ENCODE measurements around the gene HNRNPH1.

The HNRNPH1 gene

GRCh38 chr5:179610903-179611265 is 12.6 kb downstream of the HNRNPH1 start:
- Histone ChIP-seq H3K27ac (ENCODE audit: low read depth, low read length) (no peak overlapping the region), H3K36me3 (ENCODE audit: insufficient read depth, low read length) (peaks cover 35% of the 10 kb centered on the region), H3K4me3 (ENCODE audit: low read depth, low read length) (no peak overlapping the region), H3K27me3 (ENCODE audit: insufficient read depth, low read length) (no peaks in the 10 kb centered on the region), H3K4me1 (ENCODE audit: control insufficient read depth, insufficient read depth, low read length, unreplicated experiment) (peaks cover 5% of the 10 kb centered on the region), H3K79me2 (ENCODE audit: control insufficient read depth, insufficient read depth, low read length, unreplicated experiment) (peaks cover 15% of the 10 kb centered on the region), H2AFZ (ENCODE audit: low read length, unreplicated experiment) (no peak overlapping the region)

GRCh38 chr5:179610109-179610902 is 13.2 kb downstream of the HNRNPH1 start:
- H3K4me1 ChIP-seq (ENCODE audit: control insufficient read depth, insufficient read depth, low read length, unreplicated experiment), result no peaks in the 10 kb centered on the region
- H3K79me2 ChIP-seq (ENCODE audit: control insufficient read depth, insufficient read depth, low read length, unreplicated experiment), result peaks cover 9% of the 10 kb centered on the region
- no peak overlapping the region for H2AFZ ChIP-seq (ENCODE audit: low read length, unreplicated experiment)
- no peaks in the 10 kb centered on the region for H3K27me3 ChIP-seq (ENCODE audit: insufficient read depth, low read length)
- no peak overlapping the region for H3K27ac ChIP-seq (ENCODE audit: low read depth, low read length)
- H3K36me3 ChIP-seq (ENCODE audit: insufficient read depth, low read length), result peaks cover 29% of the 10 kb centered on the region
- H3K4me3 ChIP-seq (ENCODE audit: low read depth, low read length), result no peak overlapping the region

GRCh38 chr5:179609834-179610108 is 13.7 kb downstream of the HNRNPH1 start:
- Histone ChIP-seq H2AFZ (ENCODE audit: low read length, unreplicated experiment) (no peak overlapping the region), H3K27me3 (ENCODE audit: insufficient read depth, low read length) (no peaks in the 10 kb centered on the region), H3K4me3 (ENCODE audit: low read depth, low read length) (no peak overlapping the region), H3K79me2 (ENCODE audit: control insufficient read depth, insufficient read depth, low read length, unreplicated experiment) (peaks cover 4% of the 10 kb centered on the region), H3K36me3 (ENCODE audit: insufficient read depth, low read length) (peaks cover 24% of the 10 kb centered on the region), H3K4me1 (ENCODE audit: control insufficient read depth, insufficient read depth, low read length, unreplicated experiment) (no peaks in the 10 kb centered on the region), H3K27ac (ENCODE audit: low read depth, low read length) (no peak overlapping the region)

GRCh38 chr5:179608131-179608581 is 15.3 kb downstream of the HNRNPH1 start:
- no peak overlapping the region for H2AFZ ChIP-seq (ENCODE audit: low read length, unreplicated experiment)
- H3K4me1 ChIP-seq (ENCODE audit: control insufficient read depth, insufficient read depth, low read length, unreplicated experiment), result no peaks in the 10 kb centered on the region
- H3K27me3 ChIP-seq (ENCODE audit: insufficient read depth, low read length), result no peaks in the 10 kb centered on the region
- H3K79me2 ChIP-seq (ENCODE audit: control insufficient read depth, insufficient read depth, low read length, unreplicated experiment), result peaks cover 1% of the 10 kb centered on the region
- H3K36me3 ChIP-seq (ENCODE audit: insufficient read depth, low read length), result peaks cover 12% of the 10 kb centered on the region; the same call in 1 of the 2 replicates
- no peak overlapping the region for H3K4me3 ChIP-seq (ENCODE audit: low read depth, low read length)
- H3K27ac ChIP-seq (ENCODE audit: low read depth, low read length), result no peak overlapping the region

GRCh38 chr5:179607160-179607931 is 16.1 kb downstream of the HNRNPH1 start:
- Histone ChIP-seq H3K27me3 (ENCODE audit: insufficient read depth, low read length) (no peaks in the 10 kb centered on the region), H3K79me2 (ENCODE audit: control insufficient read depth, insufficient read depth, low read length, unreplicated experiment) (no peaks in the 10 kb centered on the region), H3K4me3 (ENCODE audit: low read depth, low read length) (no peak overlapping the region), H2AFZ (ENCODE audit: low read length, unreplicated experiment) (no peak overlapping the region), H3K4me1 (ENCODE audit: control insufficient read depth, insufficient read depth, low read length, unreplicated experiment) (no peaks in the 10 kb centered on the region), H3K27ac (ENCODE audit: low read depth, low read length) (no peak overlapping the region), H3K36me3 (ENCODE audit: insufficient read depth, low read length) (peaks cover 8% of the 10 kb centered on the region; the same call in 1 of the 2 replicates)

- Histone ChIP-seq H3K4me3 (ENCODE audit: low read depth, low read length) (no peak overlapping the region), H3K4me1 (ENCODE audit: control insufficient read depth, insufficient read depth, low read length, unreplicated experiment) (no peaks in the 10 kb centered on the region), H3K27ac (ENCODE audit: low read depth, low read length) (no peak overlapping the region), H2AFZ (ENCODE audit: low read length, unreplicated experiment) (no peak overlapping the region), H3K36me3 (ENCODE audit: insufficient read depth, low read length) (peaks cover 13% of the 10 kb centered on the region; the same call in 1 of the 2 replicates), H3K27me3 (ENCODE audit: insufficient read depth, low read length) (no peaks in the 10 kb centered on the region), H3K79me2 (ENCODE audit: control insufficient read depth, insufficient read depth, low read length, unreplicated experiment) (no peaks in the 10 kb centered on the region)
Observed at GRCh38 chr5:179606910-179607159, 16.6 kb downstream of the HNRNPH1 start.

GRCh38 chr5:179606071-179606909 is 17.2 kb downstream of the HNRNPH1 start:
- H3K4me1 ChIP-seq (ENCODE audit: control insufficient read depth, insufficient read depth, low read length, unreplicated experiment), result no peaks in the 10 kb centered on the region
- H3K36me3 ChIP-seq (ENCODE audit: insufficient read depth, low read length), result peaks cover 13% of the 10 kb centered on the region; the same call in 1 of the 2 replicates
- no peak overlapping the region for H3K4me3 ChIP-seq (ENCODE audit: low read depth, low read length)
- H3K79me2 ChIP-seq (ENCODE audit: control insufficient read depth, insufficient read depth, low read length, unreplicated experiment), result no peaks in the 10 kb centered on the region
- no peak overlapping the region for H3K27ac ChIP-seq (ENCODE audit: low read depth, low read length)
- H2AFZ ChIP-seq (ENCODE audit: low read length, unreplicated experiment), result no peak overlapping the region
- H3K27me3 ChIP-seq (ENCODE audit: insufficient read depth, low read length), result no peaks in the 10 kb centered on the region

GRCh38 chr5:179605026-179605833 is 18.2 kb downstream of the HNRNPH1 start:
- Histone ChIP-seq H3K4me3 (ENCODE audit: low read depth, low read length) (no peak overlapping the region), H3K4me1 (ENCODE audit: control insufficient read depth, insufficient read depth, low read length, unreplicated experiment) (no peaks in the 10 kb centered on the region), H2AFZ (ENCODE audit: low read length, unreplicated experiment) (no peak overlapping the region), H3K79me2 (ENCODE audit: control insufficient read depth, insufficient read depth, low read length, unreplicated experiment) (no peaks in the 10 kb centered on the region), H3K27me3 (ENCODE audit: insufficient read depth, low read length) (no peaks in the 10 kb centered on the region), H3K27ac (ENCODE audit: low read depth, low read length) (no peak overlapping the region), H3K36me3 (ENCODE audit: insufficient read depth, low read length) (peaks cover 13% of the 10 kb centered on the region; the same call in 1 of the 2 replicates)

- H3K27me3 ChIP-seq (ENCODE audit: insufficient read depth, low read length), result no peaks in the 10 kb centered on the region
Observed at GRCh38 chr5:179603308-179603707, 20.2 kb downstream of the HNRNPH1 start.

More at GRCh38 chr5:179603308-179603707, 20.2 kb downstream of the HNRNPH1 start:
- Histone ChIP-seq H3K4me1 (ENCODE audit: control insufficient read depth, insufficient read depth, low read length, unreplicated experiment) (no peaks in the 10 kb centered on the region), H3K4me3 (ENCODE audit: low read depth, low read length) (no peak overlapping the region), H3K27ac (ENCODE audit: low read depth, low read length) (no peak overlapping the region), H3K36me3 (ENCODE audit: insufficient read depth, low read length) (peaks cover 13% of the 10 kb centered on the region; the same call in 1 of the 2 replicates), H3K79me2 (ENCODE audit: control insufficient read depth, insufficient read depth, low read length, unreplicated experiment) (no peaks in the 10 kb centered on the region), H2AFZ (ENCODE audit: low read length, unreplicated experiment) (no peak overlapping the region)

Data from ACC112 (cell line).